HG03565 (cell line): ENCODE results near the gene SIGLEC7.

Source experiments
- ATAC-seq: cut with Tn5 transposase; IDR thresholded peaks from one replicate; pipeline ENCODE4 v1.9.1; 2021; ENCODE audit warnings: mild to moderate bottlenecking, moderate library complexity; ENCODE audit not compliant: unreplicated experiment

The SIGLEC7 gene

GRCh38 chr19:51200071-51200666 is 58.1 kb downstream of the SIGLEC7 start:
- no peak for ATAC-seq

- no peak for ATAC-seq
Observed at GRCh38 chr19:51201712-51202111, 59.6 kb downstream of the SIGLEC7 start.
